Measurements from ENCODE around the gene NEGR1. TPM values are rescaled to one million over a fixed set of nuclear protein-coding genes. Genes with fewer than 3 reads are reported as not detected.
A peak's percentile ranks its signal among the peaks of the same experiment; 100 is the strongest.

Gene NEGR1
- total RNA-seq, 1 donor from 2014 or later = 8.6 TPM

DNA sequence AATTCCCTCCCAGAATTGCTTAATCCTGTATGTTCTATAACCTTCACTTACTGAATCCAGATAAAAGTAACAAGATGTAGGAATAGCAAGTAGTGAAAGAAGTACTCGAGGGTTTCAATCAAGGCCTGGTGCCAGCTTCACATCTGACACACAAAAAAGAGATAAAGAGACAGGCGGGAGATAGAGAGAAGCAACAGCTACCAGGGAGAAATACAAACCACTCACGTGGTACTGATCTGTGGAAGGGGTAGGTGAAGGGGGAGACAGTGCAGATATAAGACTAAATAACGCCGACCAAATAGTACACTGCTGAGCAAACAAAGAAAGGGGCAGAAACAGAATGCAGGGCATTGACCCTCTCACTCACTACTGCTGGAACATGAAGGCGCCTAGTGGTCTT is 295.2 kb downstream of the NEGR1 start:
- H3K27ac ChIP-seq (ENCODE audit: low read depth, low read length) = no peak overlapping the region

DNA sequence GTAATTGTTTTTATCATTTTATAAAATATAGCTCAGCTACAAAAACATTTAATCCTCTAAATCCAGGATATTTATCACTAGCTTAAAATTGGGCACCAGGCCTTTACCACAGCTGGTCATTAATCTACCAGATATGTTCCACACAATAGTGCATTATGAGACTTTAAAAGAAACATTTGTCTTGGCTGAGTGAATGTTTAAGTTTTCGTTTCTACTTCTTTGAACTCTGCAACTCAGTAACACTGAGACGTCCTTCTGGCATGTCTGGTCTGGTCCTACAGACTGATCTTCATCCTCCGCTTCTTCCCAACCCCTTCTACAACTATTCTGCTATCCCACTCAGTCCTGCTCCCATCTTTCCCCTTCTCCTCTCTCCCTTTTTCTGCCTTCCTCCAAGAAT is 296.2 kb downstream of the NEGR1 start:
- Histone ChIP-seq H3K79me2 (ENCODE audit: insufficient read depth, low read length) (no peaks in the 10 kb centered on the region), H3K9me3 (ENCODE audit: insufficient read depth, low read depth, low read length) (no peaks in the 10 kb centered on the region), H4K20me1 (ENCODE audit: insufficient read depth, low read length) (no peaks in the 10 kb centered on the region), H3K4me2 (ENCODE audit: low read length) (no peak overlapping the region), H3K9ac (ENCODE audit: low read length) (no peak overlapping the region), H3K4me3 (ENCODE audit: insufficient read depth, low read depth, low read length) (no peak overlapping the region), H3K27me3 (ENCODE audit: insufficient read depth, low read length) (no peaks in the 10 kb centered on the region), H3K36me3 (ENCODE audit: insufficient read depth, low read length) (no peaks in the 10 kb centered on the region), H3K4me1 (ENCODE audit: insufficient read depth, low read length) (no peaks in the 10 kb centered on the region), H3K27ac (ENCODE audit: low read depth, low read length) (no peak overlapping the region), H2AFZ (ENCODE audit: low read depth, low read length) (no peak overlapping the region)
- Mint-ChIP-seq H3K4me1 (ENCODE audit: low read depth, unreplicated experiment) (peaks cover 10% of the 10 kb centered on the region), H3K4me3 (ENCODE audit: unreplicated experiment) (no peak overlapping the region), H3K36me3 (ENCODE audit: low read depth, unreplicated experiment) (no peaks in the 10 kb centered on the region), H3K27me3 (ENCODE audit: low read depth, unreplicated experiment) (no peaks in the 10 kb centered on the region), H3K27ac (ENCODE audit: unreplicated experiment) (no peak overlapping the region), H3K9me3 (ENCODE audit: unreplicated experiment) (no peaks in the 10 kb centered on the region)
- no peak for FAIRE-seq
- peak; percentile 47 for DNase-seq (ENCODE audit: low read depth)
- TF ChIP-seq, protein P1, sequence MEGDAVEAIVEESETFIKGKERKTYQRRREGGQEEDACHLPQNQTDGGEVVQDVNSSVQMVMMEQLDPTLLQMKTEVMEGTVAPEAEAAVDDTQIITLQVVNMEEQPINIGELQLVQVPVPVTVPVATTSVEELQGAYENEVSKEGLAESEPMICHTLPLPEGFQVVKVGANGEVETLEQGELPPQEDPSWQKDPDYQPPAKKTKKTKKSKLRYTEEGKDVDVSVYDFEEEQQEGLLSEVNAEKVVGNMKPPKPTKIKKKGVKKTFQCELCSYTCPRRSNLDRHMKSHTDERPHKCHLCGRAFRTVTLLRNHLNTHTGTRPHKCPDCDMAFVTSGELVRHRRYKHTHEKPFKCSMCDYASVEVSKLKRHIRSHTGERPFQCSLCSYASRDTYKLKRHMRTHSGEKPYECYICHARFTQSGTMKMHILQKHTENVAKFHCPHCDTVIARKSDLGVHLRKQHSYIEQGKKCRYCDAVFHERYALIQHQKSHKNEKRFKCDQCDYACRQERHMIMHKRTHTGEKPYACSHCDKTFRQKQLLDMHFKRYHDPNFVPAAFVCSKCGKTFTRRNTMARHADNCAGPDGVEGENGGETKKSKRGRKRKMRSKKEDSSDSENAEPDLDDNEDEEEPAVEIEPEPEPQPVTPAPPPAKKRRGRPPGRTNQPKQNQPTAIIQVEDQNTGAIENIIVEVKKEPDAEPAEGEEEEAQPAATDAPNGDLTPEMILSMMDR (IDR thresholded peaks at IDR 0.05; ENCODE audit: insufficient read depth, low read depth, low read length) = no peak
- TF ChIP-seq EZH2 (IDR thresholded peaks at IDR 0.05; ENCODE audit: insufficient read depth, low read length) = no peak

More for the DNA sequence above, 295.2 kb downstream of the NEGR1 start:
- Histone ChIP-seq H3K4me2 (ENCODE audit: low read length) (no peak overlapping the region), H4K20me1 (ENCODE audit: insufficient read depth, low read length) (no peaks in the 10 kb centered on the region), H3K4me3 (ENCODE audit: insufficient read depth, low read depth, low read length) (no peak overlapping the region), H3K9ac (ENCODE audit: low read length) (no peak overlapping the region), H2AFZ (ENCODE audit: low read depth, low read length) (no peak overlapping the region), H3K36me3 (ENCODE audit: insufficient read depth, low read length) (no peaks in the 10 kb centered on the region), H3K27me3 (ENCODE audit: insufficient read depth, low read length) (no peaks in the 10 kb centered on the region), H3K4me1 (ENCODE audit: insufficient read depth, low read length) (no peaks in the 10 kb centered on the region), H3K79me2 (ENCODE audit: insufficient read depth, low read length) (no peaks in the 10 kb centered on the region), H3K9me3 (ENCODE audit: insufficient read depth, low read depth, low read length) (no peaks in the 10 kb centered on the region)
- H3K4me3 Mint-ChIP-seq (ENCODE audit: unreplicated experiment) = no peak overlapping the region
- peaks cover 10% of the 10 kb centered on the region for H3K4me1 Mint-ChIP-seq (ENCODE audit: low read depth, unreplicated experiment)
- no peaks in the 10 kb centered on the region for H3K27me3 Mint-ChIP-seq (ENCODE audit: low read depth, unreplicated experiment)
- H3K36me3 Mint-ChIP-seq (ENCODE audit: low read depth, unreplicated experiment) = no peaks in the 10 kb centered on the region
- no peak for FAIRE-seq
- H3K9me3 Mint-ChIP-seq (ENCODE audit: unreplicated experiment) = no peaks in the 10 kb centered on the region
- no peak for TF ChIP-seq EZH2 (IDR thresholded peaks at IDR 0.05; ENCODE audit: insufficient read depth, low read length)
- TF ChIP-seq, protein P1 (IDR thresholded peaks at IDR 0.05; ENCODE audit: insufficient read depth, low read depth, low read length) = no peak
- no peak for DNase-seq (ENCODE audit: low read depth)
- no peak overlapping the region for H3K27ac Mint-ChIP-seq (ENCODE audit: unreplicated experiment)

DNA sequence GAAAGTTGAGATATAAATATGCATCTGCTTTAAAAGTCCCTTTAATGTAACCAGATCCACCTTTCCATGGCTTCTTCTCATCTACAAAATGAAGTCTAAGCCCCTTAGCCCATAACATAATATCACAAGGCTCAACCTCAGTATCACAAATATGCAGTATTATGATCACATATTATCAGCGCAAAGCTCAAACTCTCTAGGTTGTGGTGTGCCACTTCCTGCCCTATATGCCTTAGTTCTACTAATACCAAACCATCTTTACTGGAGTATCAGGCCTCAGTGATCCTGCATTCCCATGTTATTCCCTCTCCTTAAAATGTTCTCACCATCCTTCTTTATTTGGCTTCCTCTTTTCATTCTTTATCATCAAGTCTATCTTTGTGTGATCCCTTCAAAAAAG is 301.8 kb downstream of the NEGR1 start:
- no peaks in the 10 kb centered on the region for H3K9me3 Mint-ChIP-seq (ENCODE audit: unreplicated experiment)
- no peak for FAIRE-seq
- TF ChIP-seq, protein P1 (IDR thresholded peaks at IDR 0.05; ENCODE audit: insufficient read depth, low read depth, low read length) = no peak
- no peak for TF ChIP-seq EZH2 (IDR thresholded peaks at IDR 0.05; ENCODE audit: insufficient read depth, low read length)

More for the DNA sequence above, 301.8 kb downstream of the NEGR1 start:
- no peaks in the 10 kb centered on the region for H3K36me3 ChIP-seq (ENCODE audit: insufficient read depth, low read length)
- no peaks in the 10 kb centered on the region for H3K27me3 ChIP-seq (ENCODE audit: insufficient read depth, low read length)
- H4K20me1 ChIP-seq (ENCODE audit: insufficient read depth, low read length) = no peaks in the 10 kb centered on the region
- H2AFZ ChIP-seq (ENCODE audit: low read depth, low read length) = no peak overlapping the region
- no peaks in the 10 kb centered on the region for H3K79me2 ChIP-seq (ENCODE audit: insufficient read depth, low read length)
- H3K9ac ChIP-seq (ENCODE audit: low read length) = no peak overlapping the region
- H3K4me3 Mint-ChIP-seq (ENCODE audit: unreplicated experiment) = no peak overlapping the region
- no peaks in the 10 kb centered on the region for H3K9me3 ChIP-seq (ENCODE audit: insufficient read depth, low read depth, low read length)
- no peak for DNase-seq (ENCODE audit: low read depth)
- no peak overlapping the region for H3K4me3 ChIP-seq (ENCODE audit: insufficient read depth, low read depth, low read length)
- H3K4me2 ChIP-seq (ENCODE audit: low read length) = no peak overlapping the region
- no peaks in the 10 kb centered on the region for H3K27me3 Mint-ChIP-seq (ENCODE audit: low read depth, unreplicated experiment)
- H3K27ac Mint-ChIP-seq (ENCODE audit: unreplicated experiment) = no peak overlapping the region
- no peaks in the 10 kb centered on the region for H3K4me1 Mint-ChIP-seq (ENCODE audit: low read depth, unreplicated experiment)
- H3K36me3 Mint-ChIP-seq (ENCODE audit: low read depth, unreplicated experiment) = no peaks in the 10 kb centered on the region
- H3K27ac ChIP-seq (ENCODE audit: low read depth, low read length) = no peak overlapping the region
- no peaks in the 10 kb centered on the region for H3K4me1 ChIP-seq (ENCODE audit: insufficient read depth, low read length)
